GM23338 (cell line): ENCODE data around the gene MRTFA.

Experiments used
- CREB1 ChIP-seq: fragments of 250-450 bp; sonication (Bioruptor Pico); IDR thresholded peaks from 2 replicates; pipeline ENCODE4 v1.5.0; 2020; ENCODE audit warnings: low read depth, mild to moderate bottlenecking, moderate library complexity
- CTCF ChIP-seq, 2 experiments: fragments of 200-600 bp in 1 of 2; sonication (generic) in 1 of 2; conservative IDR thresholded peaks; 2 replicates each; pipeline versions ENCODE4 v1.5.1 to v1.6.1; 2016 to 2017; ENCODE audit warnings: antibody characterized with exemption in 2 of 2, low read depth in 2 of 2, mild to moderate bottlenecking in 2 of 2, moderate library complexity in 1 of 2
- ETS1 ChIP-seq: IDR thresholded peaks from 2 replicates; pipeline ENCODE4 v1.6.1; 2016; ENCODE audit warnings: antibody characterized with exemption
- EZH2 ChIP-seq: fragments of 200-600 bp; sonication (generic); IDR thresholded peaks from one replicate; pipeline ENCODE4 v1.8.0; 2017; ENCODE audit warnings: antibody characterized with exemption, mild to moderate bottlenecking, low read depth; ENCODE audit not compliant: unreplicated experiment
- EZH2phosphoT487 ChIP-seq: fragments of 200-600 bp; sonication (generic); IDR thresholded peaks from one replicate; pipeline ENCODE4 v1.8.1; 2018; ENCODE audit warnings: antibody characterized with exemption; ENCODE audit not compliant: unreplicated experiment
- JUNB ChIP-seq: IDR thresholded peaks from one replicate; pipeline ENCODE4 v1.6.1; 2016; ENCODE audit warnings: antibody characterized with exemption; ENCODE audit not compliant: unreplicated experiment
- POLR2AphosphoS5 ChIP-seq: IDR thresholded peaks from 2 replicates; pipeline ENCODE4 v1.6.1; 2016; ENCODE audit warnings: antibody characterized with exemption, low read depth
- REST ChIP-seq: IDR thresholded peaks from one replicate; pipeline ENCODE4 v1.6.1; 2018; ENCODE audit warnings: antibody characterized with exemption; ENCODE audit not compliant: unreplicated experiment

- TF ChIP-seq CTCF (conservative IDR thresholded peaks at IDR 0.05; ENCODE audit: low read depth in 2 of 2) (no peak), POLR2AphosphoS5 (no peak), REST (no peak), EZH2phosphoT487 (no peak), CREB1 (CRISPR knock-in tag) (no peak), JUNB (no peak), EZH2 (no peak), ETS1 (no peak)
Measured at GRCh38 chr22:40560551-40560950, 76.0 kb downstream of the MRTFA start.
